ENCODE measurements around the gene INS. TPM values are rescaled to one million over a fixed set of nuclear protein-coding genes. Genes with fewer than 3 reads are reported as not detected.

The INS gene
- total RNA-seq, 4 donors from 2014 or later = not detected

DNA sequence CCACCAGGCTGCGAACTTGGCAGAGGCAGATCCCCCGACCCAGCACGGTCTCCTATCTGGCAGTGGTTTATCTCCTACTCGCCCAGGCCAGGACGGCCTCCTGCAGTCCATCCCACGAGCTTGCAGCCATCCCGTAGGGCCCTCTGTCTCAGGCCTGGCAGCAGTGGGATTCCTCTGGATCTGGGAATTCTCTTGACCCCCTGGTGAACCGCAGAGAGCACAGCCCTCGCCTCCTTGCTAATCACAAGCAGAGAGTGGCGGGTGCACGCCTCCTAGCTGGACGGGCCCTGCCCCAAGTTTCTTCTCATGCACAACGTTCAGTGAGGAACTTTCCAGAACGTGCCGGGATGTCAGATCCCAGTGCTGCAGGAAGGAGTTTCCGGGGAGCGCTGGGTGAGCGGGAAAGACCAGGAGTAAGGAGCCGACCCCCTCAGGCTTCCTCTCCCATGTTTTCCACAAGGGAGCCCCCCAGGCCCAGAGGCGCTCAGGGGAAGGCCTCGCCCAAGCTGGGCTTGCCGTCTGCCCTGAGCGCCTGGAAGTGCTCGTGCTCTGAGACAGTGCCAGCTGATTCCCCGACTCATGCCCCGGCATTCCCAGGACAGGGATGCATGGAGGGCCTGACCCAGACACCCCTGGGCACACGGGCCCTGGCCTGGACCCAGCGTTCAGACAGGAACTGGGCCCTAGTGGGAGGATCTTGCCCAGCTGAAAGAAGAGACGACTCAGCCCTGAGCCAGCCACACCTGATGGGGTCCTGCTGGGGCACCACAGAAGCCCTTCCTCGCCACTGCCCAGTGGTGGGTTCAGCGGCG, 46.4 kb downstream of the INS start:
- no peak overlapping the region for H3K27ac ChIP-seq
- H3K4me1 ChIP-seq = no peaks in the 10 kb centered on the region
- H3K36me3 ChIP-seq = no peaks in the 10 kb centered on the region
- H3K4me3 ChIP-seq = no peak overlapping the region
- WGBS, 2 donors (ENCODE audit: low coverage in 1 of 2) = 84% methylated on average over 32 of the region's 32 CpGs; no CpG with 5 or more reads in 1 of the 2 donors
- no peaks in the 10 kb centered on the region for H3K27me3 ChIP-seq
- TF ChIP-seq EP300 (IDR thresholded peaks at IDR 0.05; ENCODE audit: low read depth) (no peak), POLR2A (IDR thresholded peaks at IDR 0.05) (no peak), POLR2AphosphoS5 (IDR thresholded peaks at IDR 0.05) (no peak), CTCF (IDR thresholded peaks at IDR 0.05) (no peak)
- in situ Hi-C loops (cut with MboI; ENCODE audit: low pct_ligation_motif_present in 1 of 4, low pct_unique_long_range_greater_than_20kb in 1 of 4, low sequenced_read_pairs in 3 of 4) (no loop called here), intact Hi-C loops (cut with DNase I; ENCODE audit: low total_unique reads) (no loop called here)
- no peak for DNase-seq
- H3K9me3 ChIP-seq = peaks cover 0 to 4% of the 10 kb centered on the region in 2 donors

DNA sequence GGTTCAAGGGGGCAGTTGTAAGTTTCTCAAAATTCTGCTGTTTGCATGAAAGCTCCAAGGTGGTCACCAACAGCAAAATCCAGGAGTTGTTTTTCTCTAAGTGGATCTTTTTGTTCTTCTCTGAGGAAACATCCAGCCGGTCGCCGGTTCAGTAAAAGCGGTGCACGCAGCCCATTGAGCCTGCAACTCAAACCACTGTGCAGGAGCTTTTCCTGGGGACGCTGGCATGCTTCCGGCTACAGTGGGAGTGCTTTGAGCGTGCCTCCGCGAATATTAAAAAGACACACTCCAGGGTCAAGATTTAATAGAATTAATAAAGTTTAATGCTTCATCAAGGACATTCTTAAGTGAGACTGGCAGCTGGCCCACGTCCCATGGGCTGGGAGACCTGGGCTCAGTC, 47.2 kb downstream of the INS start:
- WGBS, 2 donors (ENCODE audit: low coverage in 1 of 2) = 87% methylated on average over 11 of the region's 11 CpGs; no CpG with 5 or more reads in 1 of the 2 donors
- no peak for TF ChIP-seq POLR2A (IDR thresholded peaks at IDR 0.05)
- no peak for TF ChIP-seq POLR2AphosphoS5 (IDR thresholded peaks at IDR 0.05)
- TF ChIP-seq CTCF (IDR thresholded peaks at IDR 0.05) = no peak
- no peak for TF ChIP-seq EP300 (IDR thresholded peaks at IDR 0.05; ENCODE audit: low read depth)

DNA sequence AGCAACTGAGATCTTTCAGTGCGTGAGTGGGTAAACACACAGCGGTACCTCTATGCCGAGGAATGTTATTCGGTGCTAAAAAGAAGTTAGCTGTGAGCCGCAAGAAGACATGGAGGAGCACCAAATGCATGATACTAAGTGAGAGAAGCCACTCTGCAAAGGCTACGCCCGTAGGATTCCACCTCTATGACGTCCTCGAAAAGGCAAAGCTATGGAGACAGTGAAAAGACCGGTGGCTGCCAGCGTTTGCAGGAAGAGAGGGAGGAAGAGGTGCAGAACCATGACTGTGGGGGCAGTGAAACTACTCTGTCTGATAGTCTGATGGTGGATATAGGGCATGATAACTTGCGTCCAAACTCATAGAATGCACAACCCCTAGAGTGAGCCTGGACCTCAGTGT, 50.5 kb downstream of the INS start:
- TF ChIP-seq EP300 (IDR thresholded peaks at IDR 0.05; ENCODE audit: low read depth) = no peak
- no peak for TF ChIP-seq POLR2AphosphoS5 (IDR thresholded peaks at IDR 0.05)
- TF ChIP-seq CTCF (IDR thresholded peaks at IDR 0.05) = no peak
- TF ChIP-seq POLR2A (IDR thresholded peaks at IDR 0.05) = no peak
- Histone ChIP-seq H3K4me1 (no peaks in the 10 kb centered on the region), H3K4me3 (no peak overlapping the region), H3K27ac (no peak overlapping the region), H3K9me3 (no peaks in the 10 kb centered on the region), H3K36me3 (no peaks in the 10 kb centered on the region), H3K27me3 (no peaks in the 10 kb centered on the region)
- in situ Hi-C loops (cut with MboI; ENCODE audit: low pct_ligation_motif_present in 1 of 4, low pct_unique_long_range_greater_than_20kb in 1 of 4, low sequenced_read_pairs in 3 of 4) = no loop called here
- intact Hi-C loops (cut with DNase I; ENCODE audit: low total_unique reads) = no loop called here
- DNase-seq = no peak
- WGBS, 2 donors (ENCODE audit: low coverage in 1 of 2) = 85 to 93% methylated on average over 7 to 12 of the region's 12 CpGs

More for the DNA sequence above, 47.2 kb downstream of the INS start:
- no peak overlapping the region for H3K27ac ChIP-seq
- in situ Hi-C loops (cut with MboI; ENCODE audit: low pct_ligation_motif_present in 1 of 4, low pct_unique_long_range_greater_than_20kb in 1 of 4, low sequenced_read_pairs in 3 of 4) = no loop called here
- intact Hi-C loops (cut with DNase I; ENCODE audit: low total_unique reads) = no loop called here
- peaks cover 0 to 4% of the 10 kb centered on the region in 2 donors for H3K9me3 ChIP-seq
- no peak overlapping the region for H3K4me3 ChIP-seq
- DNase-seq = no peak
- H3K4me1 ChIP-seq = no peaks in the 10 kb centered on the region
- no peaks in the 10 kb centered on the region for H3K27me3 ChIP-seq
- H3K36me3 ChIP-seq = no peaks in the 10 kb centered on the region

Small RNAs within 50 kb of the gene (small RNA-seq; reads per million reads assigned to genes)
- 0 reads per million in 4 donors for gene MIR4686
- gene MIR483 = 0 to 1.4 (median 0.38) reads per million in 4 donors

Other genes starting within 250 kb of the INS start
- 1 to 10 TPM in 2 of 4 donors, not detected in 2; 1.9 to 3.3 TPM for gene TNNT3, start 241.5 kb downstream of the INS start, total RNA-seq
- 100 to 1,000 TPM in 2 of 4 donors, 10 to 100 TPM in 2; 91.7 to 187 (median 127) TPM for gene MRPL23, start 213.9 kb downstream of the INS start, total RNA-seq
- gene H19, start 163.4 kb downstream of the INS start, total RNA-seq = 100 to 1,000 TPM in 1 of 4 donors, 10 to 100 TPM in 3; 20.7 to 102 (median 24.7) TPM
- 10 to 100 TPM in 3 of 4 donors, 1 to 10 TPM in 1; 8.2 to 19.8 (median 12.2) TPM for gene IGF2, start 21.8 kb downstream of the INS start, total RNA-seq
- not detected for gene TH, start 10.6 kb upstream of the INS start, total RNA-seq
- 10 to 100 TPM in 1 of 4 donors, 1 to 10 TPM in 2, not detected in 1; 2.3 to 14.7 (median 3.0) TPM for gene ASCL2, start 109.4 kb upstream of the INS start, total RNA-seq
- under 1 TPM in 1 of 4 donors, not detected in 3; 0.27 TPM for gene C11orf21, start 140.7 kb upstream of the INS start, total RNA-seq
- gene TSPAN32, start 140.8 kb upstream of the INS start, total RNA-seq = under 1 TPM in 2 of 4 donors, not detected in 2; 0.16 to 0.96 TPM
- gene CD81, start 216.1 kb upstream of the INS start, total RNA-seq = 100 to 1,000 TPM; 156 to 406 (median 255) TPM
- 10 to 100 TPM; 13.3 to 38.9 (median 36.0) TPM for gene TSSC4, start 239.5 kb upstream of the INS start, total RNA-seq

Data from transverse colon (tissue), 4 donors.